HG03097 (cell line): ENCODE measurements around the gene RPL22.
"Not testable (repeated sequence)": the region's sequence is repeated elsewhere in the genome, so short reads cannot be mapped to it uniquely, and the experiment has no call there.

Experiments
- ATAC-seq: cut with Tn5 transposase; IDR thresholded peaks from one replicate; pipeline ENCODE4 v1.9.1; 2021; ENCODE audit not compliant: unreplicated experiment, low FRiP score

RPL22 gene

DNA sequence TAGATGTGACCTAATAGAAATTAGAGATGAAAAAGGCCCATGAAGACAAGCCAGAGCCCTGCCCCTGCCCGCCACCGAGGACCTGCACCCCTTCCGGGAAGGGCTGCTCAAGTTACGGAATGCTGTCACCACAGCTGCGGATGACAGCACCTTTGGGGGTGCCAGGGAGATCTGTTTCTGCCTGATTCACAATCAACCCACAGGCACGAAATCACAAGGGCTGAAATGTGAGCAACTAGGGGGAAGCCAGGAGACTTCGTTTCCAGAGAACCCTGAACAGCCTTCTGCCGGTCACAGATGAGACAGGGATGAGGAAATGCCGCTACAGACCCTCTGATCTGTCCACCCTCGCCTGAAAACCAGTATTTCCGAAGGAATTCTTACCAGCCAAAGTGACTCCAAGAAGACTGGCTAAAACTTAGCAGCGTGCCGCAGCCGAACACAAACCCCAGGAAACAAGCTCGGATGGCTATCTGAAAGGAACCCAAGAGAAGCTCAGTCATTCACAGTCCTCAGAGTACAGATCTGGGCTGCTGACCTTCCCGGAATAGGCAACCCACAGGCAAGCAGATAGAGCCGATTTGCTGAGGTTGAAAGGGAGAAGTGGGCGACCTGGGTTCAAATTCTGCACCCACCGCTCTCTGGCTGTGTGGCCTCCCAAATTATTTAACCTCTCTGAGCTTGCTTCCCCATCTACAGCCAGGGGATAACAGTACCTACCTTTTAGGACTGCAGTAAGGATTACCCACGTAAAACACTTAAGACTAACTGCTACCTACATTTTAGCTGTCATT is 35.3 kb upstream of the RPL22 start:
- ATAC-seq, result no peak

DNA sequence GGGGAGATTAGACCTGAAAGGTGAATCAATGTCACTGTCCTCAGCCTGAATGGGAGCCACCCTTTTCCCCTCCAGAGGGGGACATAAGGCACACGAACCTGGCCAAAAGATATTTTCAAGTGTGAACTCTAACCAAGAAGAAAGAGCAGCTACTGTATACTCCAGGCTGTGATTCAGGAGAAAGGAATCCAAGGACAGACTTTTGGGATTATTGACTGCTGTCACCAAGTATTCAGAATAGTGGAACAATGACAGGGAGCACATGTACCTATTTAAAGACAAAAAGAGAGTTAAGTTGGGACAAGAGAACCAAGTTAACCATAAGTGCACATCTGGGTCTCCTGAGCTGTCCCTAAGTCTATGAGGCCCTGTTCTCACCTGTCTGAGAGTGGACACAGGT is 34.0 kb upstream of the RPL22 start:
- no peak for ATAC-seq

DNA sequence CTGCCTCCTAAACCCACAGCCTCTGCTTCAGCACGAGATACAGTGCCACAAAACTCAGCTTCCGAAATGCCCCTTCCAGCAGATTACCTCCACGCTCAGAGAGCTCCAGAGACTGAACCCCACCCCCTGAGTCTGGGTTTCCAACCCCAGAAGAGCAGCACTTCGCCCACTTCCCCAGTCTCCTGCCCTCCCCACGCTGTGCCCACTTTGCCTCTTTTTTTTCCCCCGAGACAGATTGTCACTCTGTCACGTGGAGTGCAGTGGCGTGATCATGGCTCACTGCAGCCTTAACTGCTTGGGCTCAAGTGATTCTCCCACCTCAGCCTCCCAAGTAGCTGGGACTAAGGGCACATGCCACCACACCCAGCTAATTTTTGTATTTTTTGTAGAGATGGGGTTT is 26.3 kb upstream of the RPL22 start:
- ATAC-seq, result no peak

DNA sequence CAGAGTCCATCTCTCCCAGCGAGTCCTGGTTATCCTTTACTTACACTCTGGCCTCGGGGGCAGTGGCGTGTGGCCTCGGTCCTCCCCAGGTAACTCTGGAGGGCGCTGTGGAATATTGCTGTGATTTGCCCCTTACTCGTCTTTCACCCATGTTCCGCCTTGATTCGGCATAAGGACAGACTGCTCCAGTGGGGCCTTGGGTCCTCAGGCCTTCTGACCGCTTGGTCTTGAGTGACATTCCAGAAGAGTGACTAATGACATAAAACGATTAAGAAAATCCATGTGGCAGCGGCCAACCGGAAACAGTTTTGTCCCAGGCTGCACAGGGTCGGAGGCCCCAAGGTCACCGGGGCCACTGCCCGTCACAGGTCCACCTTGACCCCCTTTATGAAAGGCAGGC is 25.3 kb upstream of the RPL22 start:
- ATAC-seq, result no peak

DNA sequence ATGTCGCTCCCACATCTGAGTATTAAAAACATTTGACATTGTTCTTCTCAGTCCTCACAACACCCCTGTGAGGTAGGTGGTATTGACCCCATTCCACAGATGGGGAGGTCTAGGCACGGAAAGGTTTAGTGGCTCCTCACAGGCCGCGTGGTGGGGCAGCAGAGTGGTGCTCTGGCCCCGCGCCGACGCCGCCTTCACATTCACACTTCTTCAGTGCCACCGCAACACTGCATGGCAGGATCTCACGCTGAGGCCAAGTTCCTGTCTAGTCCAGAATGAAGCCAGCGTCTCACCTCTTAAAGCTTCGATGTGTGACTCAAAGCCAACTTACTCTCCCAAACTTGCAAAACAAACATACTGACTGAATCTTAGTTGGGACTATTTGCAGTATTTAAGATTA is 24.2 kb upstream of the RPL22 start:
- ATAC-seq, result no peak

DNA sequence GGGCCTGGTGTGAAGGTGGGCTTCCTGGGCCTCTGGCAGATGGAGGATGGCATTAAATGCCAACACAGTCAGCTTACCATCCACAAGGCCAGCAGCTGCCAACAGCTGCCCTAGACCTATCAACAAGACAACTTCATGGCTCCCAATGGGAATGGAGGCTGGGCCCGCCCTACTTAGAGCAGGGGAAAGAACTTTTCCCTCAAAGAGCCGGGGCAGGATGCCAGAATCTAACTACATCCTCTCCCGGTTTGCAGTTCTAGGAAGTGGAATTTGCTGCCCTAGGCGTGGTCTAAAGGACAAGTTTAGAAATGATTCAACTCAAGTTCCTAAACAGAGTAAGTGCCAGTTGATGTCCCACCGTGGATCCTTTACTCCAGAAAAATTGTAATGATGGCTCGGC is 23.2 kb upstream of the RPL22 start:
- ATAC-seq, result no peak

DNA sequence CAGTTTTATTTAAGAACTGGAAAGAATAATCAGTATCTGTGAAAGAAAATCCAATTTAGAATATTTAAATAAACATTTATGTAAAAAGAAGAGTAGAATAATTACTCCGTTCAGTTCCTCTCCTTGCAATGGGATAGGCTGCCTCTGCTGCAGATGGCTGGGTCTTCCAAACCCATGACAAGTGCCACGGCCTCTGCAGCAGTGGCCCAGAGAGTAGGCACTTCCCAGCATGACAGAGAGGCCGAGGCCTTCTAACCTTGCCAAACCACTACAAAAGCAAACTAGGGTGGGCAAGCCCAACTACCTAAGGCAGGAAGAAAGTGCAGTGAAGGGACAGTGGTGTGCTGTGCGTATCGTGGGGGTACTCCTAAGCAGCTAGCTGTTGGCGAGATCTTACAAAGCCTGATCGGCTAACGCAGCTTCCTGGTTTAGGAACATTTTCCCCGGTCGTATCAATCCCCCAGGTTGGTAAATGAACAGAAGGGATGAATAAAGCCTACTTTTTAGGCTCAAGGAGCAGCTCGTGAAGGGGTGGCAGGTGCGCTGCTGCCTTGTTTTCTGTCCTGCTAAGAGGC is 21.9 kb upstream of the RPL22 start:
- no peak for ATAC-seq

DNA sequence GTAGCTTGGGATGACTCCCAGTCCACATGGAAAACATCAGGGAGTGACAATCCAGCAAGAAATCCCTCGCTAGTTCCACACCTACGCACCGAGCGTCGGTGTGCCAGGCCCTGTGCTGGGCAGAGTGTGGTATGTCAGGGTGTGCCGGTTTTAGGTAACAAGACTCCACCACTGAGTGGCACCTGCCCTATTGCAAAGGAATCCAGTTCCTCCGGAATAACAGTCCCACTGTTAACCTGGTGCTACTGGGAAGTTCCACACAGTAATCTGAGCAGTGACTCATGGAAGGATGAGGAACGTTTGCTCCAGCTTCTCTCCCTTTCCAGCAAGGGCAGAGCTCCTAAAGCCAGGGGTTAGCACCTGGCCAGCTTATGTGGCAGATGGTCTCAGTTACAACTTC is 20.8 kb upstream of the RPL22 start:
- no peak for ATAC-seq

DNA sequence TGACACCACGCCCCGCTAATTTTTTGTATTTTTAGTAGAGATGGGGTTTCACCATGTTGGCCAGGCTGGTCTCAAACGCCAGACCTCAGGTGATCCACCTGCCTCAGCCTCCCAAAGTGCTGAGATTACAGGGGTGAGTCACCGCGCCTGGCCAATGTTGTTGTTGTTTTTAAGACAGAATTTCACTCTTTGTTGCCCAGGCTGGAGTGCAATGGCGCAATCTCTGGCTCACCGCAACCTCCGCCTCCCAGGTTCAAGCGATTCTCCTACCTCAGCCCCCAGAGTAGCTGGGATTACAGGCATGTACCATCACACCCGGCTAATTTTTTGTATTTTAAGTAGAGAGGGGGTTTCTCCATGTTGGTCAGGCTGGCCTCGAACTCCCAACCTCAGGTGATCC is 20.2 kb upstream of the RPL22 start:
- not testable (repeated sequence) for ATAC-seq

DNA sequence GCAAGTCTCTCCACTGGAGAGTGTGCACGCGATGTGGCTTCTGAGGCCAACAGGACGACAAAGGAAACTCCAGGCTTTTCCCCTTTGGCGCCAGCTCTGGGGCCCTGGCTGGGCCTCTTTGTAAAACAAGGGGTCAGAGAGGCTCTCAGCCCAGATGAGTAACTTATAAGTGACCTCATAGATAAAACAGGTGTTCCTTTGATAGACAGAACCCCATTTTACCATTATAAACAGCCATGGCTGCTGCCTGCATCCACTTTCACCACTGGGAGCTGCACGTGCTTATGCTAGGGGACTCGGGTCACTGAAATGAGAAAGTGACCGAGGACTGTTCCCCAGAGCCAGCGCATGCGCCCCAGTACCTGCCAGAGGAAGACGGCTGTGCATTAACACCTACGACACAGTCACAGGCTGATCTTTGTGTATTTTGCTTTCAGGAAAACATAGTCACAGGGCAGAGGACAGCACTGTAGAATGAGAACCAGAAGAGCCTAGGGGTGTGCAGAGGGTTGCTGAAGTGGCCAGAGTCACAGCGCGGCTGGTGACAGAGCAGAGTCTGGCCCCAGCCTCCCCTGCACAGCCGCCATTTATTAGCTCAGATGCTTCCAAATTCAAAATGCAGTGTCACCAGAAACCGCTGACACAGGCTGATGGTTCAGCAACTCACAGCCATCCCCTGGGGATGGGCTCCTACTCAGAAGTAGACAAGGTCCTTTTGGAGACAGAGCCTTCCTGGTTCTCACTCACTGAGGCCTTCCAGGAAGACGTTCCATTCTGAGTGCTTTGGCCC is 19.2 kb upstream of the RPL22 start:
- ATAC-seq, result no peak

DNA sequence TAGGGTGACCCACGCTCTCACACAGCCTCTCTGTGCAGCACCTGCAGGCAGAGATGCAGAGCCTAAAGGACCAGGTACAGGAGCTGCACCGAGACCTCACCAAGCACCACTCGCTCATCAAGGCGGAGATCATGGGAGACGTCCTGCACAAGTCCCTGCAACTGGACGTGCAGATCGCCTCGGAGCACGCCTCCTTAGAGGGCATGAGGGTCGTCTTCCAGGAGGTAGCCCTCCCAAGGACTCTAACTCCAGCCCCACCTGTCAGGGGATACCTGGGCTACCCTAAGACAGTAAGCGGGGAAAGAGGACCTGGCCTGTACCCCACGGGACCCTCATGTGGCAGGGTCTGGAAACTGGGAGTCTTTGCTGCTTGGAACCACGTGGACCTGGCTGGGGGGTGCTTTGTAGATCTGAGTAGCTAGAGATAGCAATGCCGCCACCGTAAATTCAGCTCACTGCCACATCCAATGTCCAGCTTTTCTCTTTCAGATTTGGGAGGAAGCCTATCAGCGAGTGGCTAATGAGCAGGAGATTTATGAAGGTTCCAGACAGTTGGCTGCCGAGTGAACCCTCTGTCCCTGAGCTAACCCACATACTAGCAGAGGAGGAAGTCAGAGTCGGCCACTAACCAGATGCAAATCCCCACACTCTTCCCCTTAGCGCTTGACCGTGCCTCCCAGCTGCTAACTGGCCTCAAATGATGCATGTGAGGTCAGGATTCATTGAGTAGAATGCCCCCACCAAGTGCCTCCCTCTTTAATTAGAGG is 13.0 kb upstream of the RPL22 start:
- no peak for ATAC-seq

DNA sequence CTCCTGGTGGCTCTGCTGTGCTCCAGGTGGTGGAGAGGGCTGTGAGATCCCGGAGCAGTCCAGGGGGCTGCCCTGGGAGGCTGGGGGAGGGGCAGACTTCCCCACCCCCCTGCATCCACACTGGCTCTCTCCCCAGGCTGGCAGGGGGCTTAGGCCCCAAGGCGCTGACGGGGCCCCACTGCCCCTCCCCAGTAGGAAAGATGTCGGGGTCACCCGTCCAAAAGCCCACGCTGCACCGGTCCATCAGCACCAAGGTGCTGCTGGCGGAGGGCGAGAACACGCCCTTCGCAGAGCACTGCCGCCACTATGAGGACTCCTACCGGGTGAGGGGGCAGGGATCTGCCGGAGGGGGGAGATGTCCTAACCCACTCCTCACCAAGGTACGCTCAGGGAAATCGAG is 12.3 kb upstream of the RPL22 start:
- ATAC-seq, result no peak

DNA sequence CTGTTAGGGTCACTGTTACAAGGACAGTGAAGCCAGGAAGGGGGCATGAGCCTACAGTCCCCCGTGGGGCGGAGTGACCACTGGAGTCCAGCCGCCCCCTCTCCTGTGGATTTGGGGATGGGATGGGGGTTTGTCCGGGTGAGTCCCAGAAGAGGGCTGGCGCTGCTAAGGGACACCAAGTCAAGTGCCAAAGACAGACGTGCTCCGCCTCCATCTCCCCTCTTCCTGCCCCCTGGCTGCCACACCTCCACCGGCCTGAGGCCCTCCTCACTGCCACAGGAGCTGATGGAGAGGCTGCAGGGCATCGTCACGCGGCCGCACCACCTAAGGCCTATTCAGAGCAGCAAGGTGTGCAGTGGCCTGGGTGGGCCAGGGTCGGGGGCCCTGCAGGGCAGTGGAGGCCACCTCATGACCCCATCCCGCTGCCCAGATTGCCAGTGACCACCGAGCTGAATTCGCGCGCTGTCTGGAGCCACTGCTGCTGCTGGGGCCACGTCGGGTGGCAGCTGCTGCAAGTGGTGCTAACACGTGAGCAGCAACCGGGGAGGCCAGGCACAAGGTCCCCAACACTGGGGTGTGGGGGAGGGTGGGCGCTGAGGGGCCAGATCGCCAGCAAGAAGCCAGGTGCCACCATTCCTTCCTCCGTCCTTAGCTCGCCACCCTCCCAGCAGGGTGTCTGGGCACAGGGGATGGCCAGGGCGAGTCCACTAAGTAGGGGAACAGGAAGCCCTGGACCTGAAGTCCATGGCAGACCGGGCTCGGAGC is 11.4 kb upstream of the RPL22 start:
- ATAC-seq, result no peak

DNA sequence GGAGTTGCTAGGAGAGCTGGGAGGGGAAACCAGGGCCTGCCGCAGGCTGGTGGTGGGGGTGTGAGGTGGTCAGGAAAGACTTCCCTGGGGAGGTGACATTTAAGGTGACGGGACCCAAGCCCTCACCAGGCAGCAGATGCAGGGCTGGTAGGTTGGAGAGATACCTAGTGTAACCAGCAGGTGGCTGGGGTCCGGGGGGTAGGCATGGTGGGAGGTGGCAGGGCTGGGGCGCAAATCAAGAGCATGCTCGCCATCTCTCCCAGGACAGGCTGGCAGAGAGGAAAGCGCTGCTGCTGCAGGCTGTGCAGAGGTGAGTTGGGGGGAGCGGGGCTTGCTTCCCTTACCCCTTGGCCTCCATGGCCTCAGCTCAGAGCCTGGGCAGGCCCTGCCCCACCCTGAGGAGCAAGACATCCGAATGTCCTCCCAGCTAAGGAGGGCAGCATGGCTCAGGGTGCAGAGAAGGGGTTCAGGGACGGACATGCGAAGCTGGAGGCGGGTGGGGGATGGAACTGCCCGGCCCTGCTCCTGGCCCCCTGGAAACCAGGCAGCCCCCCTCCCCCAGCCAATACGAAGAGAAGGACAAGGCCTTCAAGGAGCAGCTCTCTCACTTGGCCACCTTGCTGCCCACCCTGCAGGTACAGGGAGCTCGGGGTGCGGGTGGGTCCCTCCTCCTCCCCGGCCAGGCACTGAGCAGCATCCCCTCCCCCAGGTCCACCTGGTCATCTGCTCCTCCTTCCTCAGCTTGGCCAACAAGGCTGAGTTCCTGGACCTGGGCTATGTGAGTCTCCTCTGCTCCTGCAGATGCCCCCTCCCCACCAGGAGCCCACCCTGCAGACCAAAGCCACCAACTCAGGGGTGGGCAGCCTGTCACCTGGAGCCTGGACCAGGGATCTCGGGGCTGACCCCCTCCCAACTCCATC is 10.5 kb upstream of the RPL22 start:
- no peak for ATAC-seq

DNA sequence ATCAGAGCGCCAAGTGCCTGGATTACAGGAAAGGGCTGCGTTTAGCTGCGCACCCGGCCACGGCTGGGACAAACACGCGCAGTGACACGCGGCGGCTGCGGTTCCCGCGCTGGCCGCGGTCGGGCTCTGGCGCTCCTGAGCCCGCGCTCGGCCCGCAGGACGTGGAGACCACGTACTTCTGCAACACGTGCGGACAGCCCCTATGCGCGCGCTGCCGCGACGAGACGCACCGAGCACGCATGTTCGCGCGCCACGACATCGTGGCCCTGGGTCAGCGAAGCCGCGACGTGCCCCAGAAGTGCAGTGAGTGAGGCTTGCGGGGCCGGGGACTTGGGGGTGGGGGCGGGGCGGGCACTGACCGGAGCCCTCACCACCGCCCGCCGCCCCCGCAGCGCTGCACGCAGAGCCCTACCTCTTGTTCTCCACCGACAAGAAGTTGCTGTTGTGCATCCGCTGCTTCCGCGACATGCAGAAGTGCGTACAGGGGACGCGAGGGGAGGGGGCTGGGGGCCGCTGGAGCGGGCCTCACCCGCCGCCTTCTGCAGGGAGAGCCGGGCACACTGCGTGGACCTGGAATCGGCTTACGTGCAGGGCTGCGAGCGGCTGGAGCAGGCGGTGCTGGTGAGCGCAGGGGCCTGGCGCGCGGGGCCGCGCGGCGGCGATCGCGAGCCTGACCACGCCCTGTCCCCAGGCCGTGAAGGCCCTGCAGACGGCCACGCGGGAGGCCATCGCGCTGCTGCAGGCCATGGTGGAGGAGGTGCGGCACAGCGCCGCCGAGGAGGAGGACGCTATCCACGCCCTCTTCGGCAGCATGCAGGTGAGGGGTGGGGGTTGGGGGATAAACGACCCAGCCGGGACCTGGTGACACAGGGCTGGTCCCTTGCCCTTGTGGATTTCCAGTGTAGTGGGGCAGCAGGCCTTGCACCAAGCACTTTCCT is 9.6 kb upstream of the RPL22 start:
- no peak for ATAC-seq

DNA sequence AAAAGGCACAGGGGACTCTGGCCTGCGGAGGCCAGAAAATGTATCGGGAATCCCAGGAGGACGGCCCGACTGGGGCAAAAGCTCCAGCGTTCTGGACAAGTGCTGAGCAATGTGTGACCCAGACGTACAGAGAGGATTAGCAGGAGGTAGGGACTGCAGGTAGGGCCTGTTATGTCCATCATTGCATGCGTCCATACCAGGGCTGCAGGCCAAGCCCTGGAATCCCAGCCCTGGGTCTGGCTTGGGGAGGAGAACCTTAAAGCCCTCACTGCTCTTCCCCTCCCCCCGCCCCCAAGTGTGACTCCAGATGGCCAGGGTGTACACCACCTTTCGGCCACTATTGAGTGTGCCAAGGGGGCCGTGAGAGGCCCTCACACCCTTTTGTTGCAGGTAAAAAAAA is 8.5 kb upstream of the RPL22 start:
- ATAC-seq, result no peak

DNA sequence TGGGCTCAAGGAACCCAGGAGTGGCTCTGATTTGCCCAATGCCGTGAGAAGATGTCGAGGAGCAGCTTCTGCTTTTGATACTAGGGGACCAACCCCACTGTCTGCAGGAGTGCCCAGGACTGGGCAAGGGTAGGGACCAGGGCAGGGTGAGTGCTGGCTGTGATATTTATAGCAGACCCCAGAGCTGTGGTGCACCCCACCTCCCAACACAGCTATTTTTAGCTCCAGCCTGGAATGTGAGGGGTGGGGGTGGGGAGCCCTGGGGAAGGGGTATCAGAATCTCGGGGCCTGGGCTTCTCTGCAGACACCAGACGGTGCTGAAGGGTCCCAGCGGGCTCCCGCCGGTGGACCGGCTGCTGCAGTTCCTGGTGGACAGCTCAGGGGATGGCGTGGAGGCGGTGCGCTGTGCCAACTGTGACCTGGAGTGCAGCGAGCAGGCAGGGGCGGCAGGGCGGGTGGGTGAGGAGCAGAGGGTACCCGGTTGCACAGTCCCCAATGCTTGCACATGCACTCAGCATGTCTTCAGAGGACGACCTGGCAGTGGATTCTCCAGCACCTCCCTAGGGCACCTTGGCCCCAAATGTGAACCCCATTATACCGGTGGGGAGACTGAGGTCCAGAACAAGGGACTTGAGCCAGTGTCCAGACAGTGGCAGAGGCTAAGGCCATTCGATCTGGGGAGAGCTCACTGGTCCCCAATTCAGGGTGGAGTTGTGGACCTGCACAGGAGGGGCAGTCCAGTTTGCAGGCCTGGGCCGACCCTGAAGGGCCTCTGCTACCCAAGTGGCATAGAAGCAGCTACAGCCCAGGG is 7.9 kb upstream of the RPL22 start:
- ATAC-seq, result no peak

DNA sequence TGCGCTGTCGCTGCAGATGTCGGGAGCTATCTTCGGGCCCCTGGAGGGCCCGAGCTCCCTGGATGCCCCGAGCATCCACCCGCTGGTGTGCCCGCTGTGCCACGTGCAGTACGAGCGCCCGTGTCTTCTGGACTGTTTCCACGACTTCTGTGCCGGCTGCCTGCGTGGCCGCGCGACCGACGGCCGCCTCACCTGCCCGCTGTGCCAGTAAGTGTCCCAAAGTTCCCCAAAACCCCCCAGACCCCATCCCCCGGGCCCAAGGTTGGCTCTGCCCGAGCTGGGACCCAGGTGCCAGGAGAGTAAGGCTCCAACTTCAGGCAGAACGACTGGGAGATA is 7.1 kb upstream of the RPL22 start:
- no peak for ATAC-seq
